Activated naive CD8-positive, alpha-beta T cell (primary cell): ENCODE data around the gene WDR38.

Source experiments
- H3K27ac Mint-ChIP-seq: one replicate; pipeline ENCODE4 v1.8.0; 2021; ENCODE audit warnings: mixed read lengths
- H3K27me3 Mint-ChIP-seq: one replicate; pipeline ENCODE4 v1.8.0; 2021; ENCODE audit warnings: mixed read lengths
- H3K36me3 Mint-ChIP-seq: one replicate; pipeline ENCODE4 v1.8.0; 2021; ENCODE audit warnings: mixed read lengths
- H3K4me1 Mint-ChIP-seq: one replicate; pipeline ENCODE4 v1.8.0; 2021; ENCODE audit warnings: low read depth, mixed read lengths
- H3K4me3 Mint-ChIP-seq: one replicate; pipeline ENCODE4 v1.8.0; 2021; ENCODE audit warnings: mild to moderate bottlenecking, mixed read lengths
- H3K9me3 Mint-ChIP-seq: one replicate; pipeline ENCODE4 v1.8.0; 2021; ENCODE audit warnings: low read depth, mixed read lengths

The WDR38 gene

DNA sequence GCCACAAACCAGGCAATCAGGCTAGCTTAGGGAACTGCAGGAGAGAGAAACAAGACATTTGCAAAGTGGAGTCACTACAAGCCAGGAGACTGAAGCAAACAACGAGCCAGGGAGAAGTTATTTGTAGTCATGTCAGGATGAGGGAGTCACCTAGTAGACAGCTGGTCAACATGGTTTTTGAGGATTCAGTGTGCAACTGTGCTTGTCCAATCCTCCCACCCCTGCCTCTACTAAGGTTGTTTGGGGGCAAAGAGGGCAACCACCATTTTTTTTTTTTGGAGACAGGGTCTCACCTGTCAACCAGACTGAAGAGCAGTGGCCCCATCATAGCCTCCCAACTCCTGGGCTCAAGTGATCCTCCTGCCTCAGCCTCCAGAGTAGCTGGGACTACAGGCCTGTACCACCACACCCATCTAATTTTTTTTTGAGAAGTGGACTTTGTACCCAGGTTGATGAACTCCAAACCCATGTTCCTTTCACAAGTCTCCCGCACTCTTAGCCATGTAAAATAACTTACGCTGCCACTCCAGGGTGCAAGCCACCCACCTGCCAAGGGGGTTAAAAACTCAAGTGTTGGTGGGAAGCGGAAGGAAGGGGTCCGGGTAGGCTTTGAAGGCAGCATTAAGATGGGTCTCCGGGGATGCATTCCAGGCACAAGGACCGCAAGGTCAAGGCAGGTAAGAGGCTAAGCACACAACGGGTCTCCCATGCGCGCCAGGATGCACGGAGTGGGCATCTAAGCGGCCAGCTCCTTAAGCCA, 7.5 kb downstream of the WDR38 start:
- Mint-ChIP-seq H3K36me3 (peaks cover 18% of the 10 kb centered on the region), H3K27me3 (no peaks in the 10 kb centered on the region), H3K9me3 (no peaks in the 10 kb centered on the region), H3K4me1 (peaks cover 31% of the 10 kb centered on the region), H3K27ac (peak overlapping the region; percentile 95), H3K4me3 (peak overlapping the region; percentile 95)

DNA sequence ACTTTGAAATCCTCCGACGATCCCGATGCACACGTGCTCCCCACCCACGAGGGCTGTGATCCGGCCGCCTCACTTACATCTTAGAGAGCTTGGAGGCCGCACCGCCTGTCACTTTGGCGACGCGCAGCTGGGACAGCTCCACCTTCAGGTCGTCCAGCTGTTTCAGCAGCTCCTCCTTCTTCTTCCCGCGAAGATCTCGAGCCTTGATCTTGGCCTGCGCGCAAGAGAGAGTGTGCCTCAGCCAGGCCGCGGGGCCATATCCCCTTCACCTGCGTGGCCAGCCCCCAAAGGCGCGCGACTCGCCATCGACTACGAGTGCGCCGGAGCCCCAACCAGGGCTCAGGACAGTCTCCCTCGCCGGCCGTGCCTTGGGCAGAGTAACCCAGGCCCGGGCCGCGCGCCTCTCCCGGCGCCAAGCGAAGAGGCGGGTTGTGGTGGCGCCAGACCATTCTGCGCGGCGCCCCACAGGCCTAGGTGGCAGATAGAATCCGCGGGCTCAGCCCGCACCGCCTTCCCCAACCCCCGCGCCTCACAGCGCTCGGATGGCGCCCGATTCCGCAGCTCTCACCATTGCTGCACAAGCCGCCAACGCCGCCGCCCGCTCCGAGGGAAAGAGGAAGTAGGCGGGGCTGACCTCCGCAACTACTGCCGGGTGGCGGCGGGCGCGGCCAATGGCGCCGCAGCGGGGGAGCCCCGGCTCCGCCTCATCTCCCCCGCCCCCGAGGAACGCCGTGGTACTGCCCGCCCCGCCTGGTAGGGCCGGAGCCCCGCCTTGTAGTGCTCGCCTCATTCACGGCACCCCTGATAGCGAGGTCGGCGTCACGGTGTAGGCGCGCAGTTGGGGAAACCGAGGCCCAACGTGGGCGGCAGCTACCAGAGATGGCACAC, 8.3 kb downstream of the WDR38 start, which contains the start of the genes ARPC5L and RPL35:
ARPC5L (plus strand) TSS at position 789 of the 888 bp plus-strand sequence. CDS start 7,161 bp downstream, outside the sequence.
RPL35 (minus strand) TSS at position 616 of the 888 bp plus-strand sequence; CDS start at position 571, 45 bp downstream.
- no peaks in the 10 kb centered on the region for H3K27me3 Mint-ChIP-seq
- peak within 1 kb of the TSS; percentile 95 for H3K4me3 Mint-ChIP-seq
- H3K36me3 Mint-ChIP-seq = peaks cover 18% of the 10 kb centered on the region
- peaks cover 31% of the 10 kb centered on the region for H3K4me1 Mint-ChIP-seq
- H3K27ac Mint-ChIP-seq = peak within 1 kb of the TSS; percentile 96
- no peaks in the 10 kb centered on the region for H3K9me3 Mint-ChIP-seq

DNA sequence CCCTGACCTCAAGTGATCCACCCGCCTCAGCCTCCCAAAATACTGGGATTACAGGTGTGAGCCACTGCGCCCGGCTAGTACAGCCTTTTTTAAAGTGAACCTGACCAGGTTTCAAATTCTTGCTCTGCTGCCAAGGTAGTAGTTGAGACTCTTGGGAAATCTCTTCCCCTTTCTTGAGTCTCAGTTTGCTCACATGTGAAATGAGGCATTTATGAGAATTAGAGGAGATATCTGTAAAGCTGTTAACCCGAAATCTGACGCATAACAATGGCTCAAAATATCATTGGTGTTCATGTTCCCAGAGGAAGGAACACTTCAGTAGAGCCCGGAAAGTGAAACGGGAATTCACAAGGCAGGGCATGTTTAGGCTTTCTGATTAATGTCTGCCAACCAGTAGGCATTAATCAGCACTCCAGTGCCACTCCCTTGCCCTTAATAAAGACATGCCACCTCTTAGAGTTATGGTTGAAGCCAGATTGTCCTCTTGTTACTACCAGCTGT, 10.2 kb downstream of the WDR38 start:
- H3K4me1 Mint-ChIP-seq = peaks cover 31% of the 10 kb centered on the region
- H3K4me3 Mint-ChIP-seq = peak overlapping the region; percentile 46
- H3K9me3 Mint-ChIP-seq = no peaks in the 10 kb centered on the region
- peaks cover 19% of the 10 kb centered on the region for H3K36me3 Mint-ChIP-seq
- H3K27ac Mint-ChIP-seq = no peak overlapping the region
- H3K27me3 Mint-ChIP-seq = no peaks in the 10 kb centered on the region

DNA sequence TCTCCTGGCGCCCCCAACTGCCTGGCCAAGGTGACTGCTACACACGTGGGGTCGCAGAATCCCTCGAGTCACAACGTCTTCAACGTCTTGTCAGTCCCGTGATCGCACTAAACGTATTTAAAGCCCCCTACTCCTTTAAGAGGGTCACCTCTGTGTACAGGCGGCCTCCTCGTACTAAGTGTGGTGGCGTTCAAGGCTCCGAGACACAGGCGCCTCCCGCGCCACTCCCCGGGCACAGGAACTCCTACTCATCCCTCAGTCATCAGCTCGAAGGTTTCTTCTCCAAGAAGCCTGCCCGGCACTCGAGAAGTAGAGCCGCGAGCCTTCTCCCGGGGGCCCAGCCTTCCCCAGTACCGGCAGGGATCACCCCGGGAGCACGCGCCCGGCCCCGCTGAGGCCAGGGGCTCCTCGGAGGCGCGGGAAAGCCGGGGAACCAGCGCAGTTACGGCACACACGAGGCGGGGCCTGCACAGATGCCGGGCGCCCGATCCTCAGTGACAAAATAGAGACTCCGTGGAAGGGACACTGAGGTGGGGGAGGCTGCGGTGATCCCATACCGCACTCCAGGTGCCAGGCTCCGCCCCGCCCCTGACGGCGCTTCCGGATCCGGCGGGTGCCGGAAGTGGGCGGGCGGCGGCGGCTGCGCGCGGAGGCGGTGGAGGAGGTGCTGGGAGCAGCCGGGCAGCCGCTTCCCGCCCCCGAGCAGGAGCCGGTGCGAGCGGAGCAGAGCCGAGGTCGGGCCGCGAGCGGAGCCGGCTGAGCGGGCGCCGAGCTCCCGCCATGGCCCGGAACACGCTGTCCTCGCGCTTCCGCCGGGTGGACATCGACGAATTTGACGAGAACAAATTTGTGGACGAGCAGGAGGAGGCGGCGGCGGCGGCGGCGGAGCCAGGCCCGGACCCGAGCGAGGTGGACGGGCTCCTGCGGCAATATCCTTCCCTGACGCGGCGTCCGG, 15.5 kb downstream of the WDR38 start:
- Mint-ChIP-seq H3K27me3 (no peaks in the 10 kb centered on the region), H3K27ac (peak overlapping the region; percentile 99), H3K36me3 (peaks cover 11% of the 10 kb centered on the region), H3K4me3 (peak overlapping the region; percentile 97), H3K9me3 (no peaks in the 10 kb centered on the region), H3K4me1 (peaks cover 38% of the 10 kb centered on the region)

DNA sequence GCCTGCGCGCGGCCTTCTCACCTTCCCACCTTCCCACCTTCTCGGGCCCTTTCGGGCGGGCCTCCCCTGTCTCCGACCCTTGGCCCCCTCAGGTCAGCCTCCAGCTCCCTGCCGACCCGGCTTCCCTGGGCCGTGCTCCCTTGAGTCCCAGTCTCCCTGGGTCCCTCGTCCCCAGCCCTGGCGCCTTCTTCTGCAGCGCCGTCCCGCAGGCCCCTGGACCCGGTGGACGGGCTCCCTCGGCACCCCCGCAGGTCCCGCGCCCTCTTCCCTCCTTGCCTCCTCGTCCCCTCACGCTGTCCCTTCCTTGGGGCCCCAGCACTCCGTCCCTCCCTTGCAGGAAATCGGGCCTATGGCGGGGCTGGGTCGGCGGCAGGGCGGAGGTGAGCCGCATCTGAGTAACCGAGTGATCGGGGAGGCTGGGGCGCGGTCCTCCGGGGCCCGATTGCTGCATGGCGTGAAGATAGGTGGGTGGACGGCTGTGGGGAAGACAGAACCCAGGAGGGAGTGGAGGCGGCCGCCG, 16.3 kb downstream of the WDR38 start:
- Mint-ChIP-seq H3K4me1 (peaks cover 38% of the 10 kb centered on the region), H3K9me3 (no peaks in the 10 kb centered on the region)

DNA sequence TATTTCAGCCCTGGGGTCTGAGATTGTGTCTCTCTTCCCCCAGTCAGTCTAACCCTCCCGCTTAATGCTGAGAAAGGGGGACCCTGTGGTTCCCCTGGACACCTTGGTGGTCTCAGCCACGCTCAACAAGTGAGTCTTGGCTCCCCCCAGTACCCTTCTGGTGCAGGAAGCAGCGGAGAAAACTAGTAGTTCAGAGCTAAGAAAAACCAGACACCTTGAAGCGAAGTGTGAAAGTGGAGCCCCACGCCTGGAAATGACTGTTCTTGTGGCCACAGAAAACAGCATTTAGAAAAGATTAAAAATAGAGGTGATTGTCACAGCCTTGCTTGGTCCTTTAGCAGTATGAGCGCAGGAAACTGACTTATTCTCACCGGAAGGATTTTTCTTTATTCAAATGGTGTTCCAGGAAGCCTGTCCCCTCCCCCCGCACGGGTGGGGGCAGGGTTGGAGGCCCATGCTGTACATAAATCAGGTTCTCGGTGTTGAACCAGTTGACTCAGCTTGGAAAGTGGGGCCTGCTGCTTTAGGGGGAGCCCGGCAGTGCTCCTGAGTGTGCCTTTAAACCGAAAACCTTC, 16.8 kb downstream of the WDR38 start:
- Mint-ChIP-seq H3K4me3 (peak overlapping the region; percentile 96), H3K36me3 (peaks cover 11% of the 10 kb centered on the region), H3K9me3 (no peaks in the 10 kb centered on the region), H3K27ac (peak overlapping the region; percentile 97), H3K4me1 (peaks cover 41% of the 10 kb centered on the region), H3K27me3 (no peaks in the 10 kb centered on the region)

More for the DNA sequence above, 16.3 kb downstream of the WDR38 start:
- Mint-ChIP-seq H3K36me3 (peaks cover 11% of the 10 kb centered on the region), H3K4me3 (peak overlapping the region; percentile 96), H3K27me3 (no peaks in the 10 kb centered on the region), H3K27ac (peak overlapping the region; percentile 97)

DNA sequence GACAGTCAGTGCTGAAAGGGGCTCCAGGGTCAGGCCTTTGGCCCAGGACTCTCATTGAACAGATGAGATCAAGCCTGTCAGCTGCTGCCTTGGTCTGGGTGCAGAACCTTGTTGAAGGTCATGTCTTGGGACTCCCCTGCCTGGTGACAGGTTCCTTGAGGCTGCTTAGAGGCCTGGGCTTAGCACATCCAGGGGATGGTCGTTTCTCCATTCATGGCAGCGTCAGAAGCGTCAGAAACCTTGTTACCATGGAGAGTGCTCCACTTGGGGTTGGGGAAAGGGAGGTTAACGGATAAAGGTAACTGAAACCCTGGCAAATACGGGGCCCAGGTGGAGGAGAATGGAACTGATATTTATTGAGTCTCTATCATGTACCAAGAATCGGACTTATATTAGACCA, 17.5 kb downstream of the WDR38 start:
- Mint-ChIP-seq H3K36me3 (peaks cover 11% of the 10 kb centered on the region), H3K9me3 (no peaks in the 10 kb centered on the region), H3K4me1 (peaks cover 41% of the 10 kb centered on the region)

DNA sequence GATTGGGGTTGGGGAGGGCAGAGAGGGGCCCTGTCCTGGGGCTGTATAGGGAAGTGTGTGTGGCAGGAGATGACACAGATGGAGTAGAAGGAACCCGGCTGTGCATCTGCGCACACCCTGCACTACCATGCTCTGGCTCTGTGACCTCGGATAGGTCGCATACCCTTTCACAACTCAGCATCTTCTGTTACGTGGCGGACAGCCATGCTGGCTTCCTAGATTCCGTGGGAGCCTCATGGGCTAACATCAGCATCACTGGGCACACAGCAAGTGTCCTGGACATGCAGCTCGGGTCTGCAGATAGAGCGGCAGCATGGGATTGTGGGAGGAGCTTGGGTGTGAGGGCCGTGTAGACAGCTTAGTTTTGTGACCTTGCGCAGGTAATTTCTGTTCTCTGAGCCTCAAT, 17.9 kb downstream of the WDR38 start:
- Mint-ChIP-seq H3K4me1 (peaks cover 41% of the 10 kb centered on the region), H3K4me3 (peak overlapping the region; percentile 96), H3K9me3 (no peaks in the 10 kb centered on the region), H3K36me3 (peaks cover 11% of the 10 kb centered on the region), H3K27ac (peak overlapping the region; percentile 97), H3K27me3 (no peaks in the 10 kb centered on the region)

More for the DNA sequence above, 17.5 kb downstream of the WDR38 start:
- Mint-ChIP-seq H3K27ac (peak overlapping the region; percentile 97), H3K27me3 (no peaks in the 10 kb centered on the region), H3K4me3 (peak overlapping the region; percentile 96)

DNA sequence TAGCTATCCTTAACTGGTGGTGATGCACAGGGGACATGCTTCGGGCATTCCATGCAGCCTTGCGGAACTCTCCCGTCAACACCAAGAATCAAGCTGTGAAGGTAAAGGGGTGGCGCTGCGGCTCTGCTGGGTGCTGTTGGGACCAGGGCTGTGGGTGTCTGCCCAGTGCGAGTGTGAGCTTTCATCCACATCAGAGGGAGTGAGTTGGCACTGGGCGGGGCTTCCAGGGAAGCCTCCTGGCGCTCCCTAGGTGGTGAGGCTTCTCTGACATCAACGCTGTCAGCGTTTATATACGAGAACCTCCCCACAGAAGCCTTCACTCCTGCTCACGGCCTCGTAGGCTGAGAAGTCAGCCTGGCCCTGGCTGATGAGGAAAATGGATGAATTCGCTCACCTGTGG, 20.4 kb downstream of the WDR38 start:
- H3K27ac Mint-ChIP-seq = no peak overlapping the region
- peaks cover 12% of the 10 kb centered on the region for H3K36me3 Mint-ChIP-seq

DNA sequence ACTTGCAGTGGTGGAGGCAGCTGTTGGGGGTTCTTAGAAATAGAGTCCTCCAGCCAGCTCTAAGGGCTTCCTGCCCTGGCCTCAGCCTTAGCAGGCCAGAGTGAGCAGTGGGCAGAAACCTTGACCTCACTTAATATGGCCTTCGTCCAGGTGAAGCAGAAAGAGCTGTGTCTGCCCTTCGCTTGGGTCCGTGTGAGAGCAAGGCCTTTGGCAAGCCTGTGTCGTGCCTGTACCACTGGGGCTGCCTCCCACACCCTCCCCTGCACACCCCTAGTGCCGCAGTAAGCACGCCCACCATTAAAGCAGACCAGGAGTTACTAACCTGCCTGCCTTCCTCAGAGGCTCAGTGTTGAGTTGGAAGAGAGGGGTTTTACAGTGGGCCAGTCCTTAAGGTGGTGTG, 22.2 kb downstream of the WDR38 start:
- peaks cover 29% of the 10 kb centered on the region for H3K4me1 Mint-ChIP-seq
- no peak overlapping the region for H3K27ac Mint-ChIP-seq
- peaks cover 10% of the 10 kb centered on the region for H3K36me3 Mint-ChIP-seq
- no peak overlapping the region for H3K4me3 Mint-ChIP-seq
- H3K9me3 Mint-ChIP-seq = no peaks in the 10 kb centered on the region
- H3K27me3 Mint-ChIP-seq = no peaks in the 10 kb centered on the region

More for the DNA sequence above, 20.4 kb downstream of the WDR38 start:
- Mint-ChIP-seq H3K9me3 (no peaks in the 10 kb centered on the region), H3K4me1 (peaks cover 32% of the 10 kb centered on the region), H3K27me3 (no peaks in the 10 kb centered on the region), H3K4me3 (no peak overlapping the region)

DNA sequence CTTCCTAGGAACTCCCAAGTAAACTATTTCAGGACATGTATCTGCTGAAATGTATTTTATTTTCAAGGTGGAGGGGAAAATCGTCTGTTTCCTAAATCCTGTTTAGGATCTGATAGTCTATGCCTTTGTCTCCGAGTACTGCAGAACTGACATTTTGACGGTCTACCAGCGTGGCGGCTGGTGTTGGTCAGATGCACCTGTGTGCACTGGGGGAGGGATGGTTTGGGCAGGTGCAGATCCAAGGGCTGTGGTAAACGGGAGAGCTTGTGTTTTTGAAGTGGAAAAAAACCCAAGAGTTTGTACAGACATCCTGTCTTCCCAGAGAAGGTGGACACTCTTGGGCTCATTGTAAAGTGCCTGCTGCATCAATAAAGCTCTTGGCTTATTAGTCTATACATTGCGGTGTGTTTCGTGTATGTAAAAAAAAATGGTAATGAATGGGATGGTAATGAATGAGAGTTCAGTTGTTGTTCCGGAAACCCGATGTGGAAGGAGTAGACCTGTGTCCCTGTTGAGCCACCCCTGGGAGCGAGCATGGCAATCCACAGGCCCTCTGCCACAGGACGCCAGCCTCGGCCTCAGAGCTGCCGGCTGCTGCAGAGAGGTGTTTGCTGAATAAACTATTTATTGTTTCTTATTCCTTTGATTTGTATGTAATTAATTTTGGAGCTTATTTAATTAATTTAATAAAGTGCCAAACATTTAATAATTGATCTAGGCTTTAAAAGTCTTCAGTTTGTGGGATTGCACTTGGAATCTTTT, 23.9 kb downstream of the WDR38 start:
- Mint-ChIP-seq H3K9me3 (no peaks in the 10 kb centered on the region), H3K27ac (peak overlapping the region; percentile 2), H3K27me3 (no peaks in the 10 kb centered on the region)

DNA sequence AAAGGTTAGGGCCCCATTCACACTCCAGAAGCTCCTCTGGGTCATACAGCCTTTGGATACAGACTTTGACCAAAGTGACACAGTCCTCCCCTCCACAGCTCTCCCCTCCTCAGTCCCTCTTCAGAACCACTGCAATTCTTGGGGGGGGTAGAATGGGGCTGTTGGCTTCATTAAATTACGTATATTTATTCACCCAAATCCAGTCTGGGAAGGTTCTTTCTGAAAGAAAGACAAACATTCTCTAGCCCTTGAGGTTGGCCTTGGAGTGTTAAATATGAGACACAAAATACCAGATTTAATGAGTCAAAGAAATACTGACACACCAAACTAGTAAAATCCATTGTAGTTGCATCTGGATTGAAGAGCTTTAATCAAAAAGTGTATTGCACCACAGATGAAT, 24.8 kb downstream of the WDR38 start:
- Mint-ChIP-seq H3K9me3 (no peaks in the 10 kb centered on the region), H3K36me3 (peaks cover 3% of the 10 kb centered on the region), H3K4me3 (no peak overlapping the region), H3K27me3 (no peaks in the 10 kb centered on the region), H3K4me1 (peaks cover 11% of the 10 kb centered on the region), H3K27ac (no peak overlapping the region)

More for the DNA sequence above, 23.9 kb downstream of the WDR38 start:
- peaks cover 12% of the 10 kb centered on the region for H3K4me1 Mint-ChIP-seq
- H3K4me3 Mint-ChIP-seq = no peak overlapping the region
- peaks cover 3% of the 10 kb centered on the region for H3K36me3 Mint-ChIP-seq

DNA sequence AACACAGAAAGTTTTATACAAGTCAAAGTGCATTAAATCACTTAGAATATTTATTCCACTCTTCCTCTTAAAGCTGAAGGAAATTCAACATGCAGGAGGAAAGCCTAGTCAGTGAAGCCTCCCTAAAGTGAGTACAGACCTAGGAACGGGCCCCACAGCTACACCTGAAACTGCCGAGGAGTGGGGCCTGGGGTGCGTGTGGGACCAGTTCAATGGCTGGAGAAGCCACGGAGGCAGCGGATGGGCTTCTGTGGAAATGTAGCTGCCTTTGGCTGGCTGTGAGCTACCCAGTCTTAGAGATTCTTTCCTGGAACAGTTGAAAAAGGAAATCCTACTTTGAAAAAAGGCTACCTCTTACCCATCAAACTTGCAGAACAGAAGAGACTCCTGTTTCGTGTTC, 25.3 kb downstream of the WDR38 start:
- H3K4me3 Mint-ChIP-seq = no peak overlapping the region
- peaks cover 3% of the 10 kb centered on the region for H3K36me3 Mint-ChIP-seq
- H3K27ac Mint-ChIP-seq = no peak overlapping the region
- peaks cover 6% of the 10 kb centered on the region for H3K4me1 Mint-ChIP-seq
- no peaks in the 10 kb centered on the region for H3K27me3 Mint-ChIP-seq
- H3K9me3 Mint-ChIP-seq = no peaks in the 10 kb centered on the region
